Activated CD8-positive, alpha-beta T cell treated with anti-CD3 and anti-CD28 coated beads for 36 hours (primary cell): Measurements from ENCODE around the gene PGS1. TPM values are rescaled to one million over a fixed set of nuclear protein-coding genes. Genes with fewer than 3 reads are reported as not detected.

Experiments
- ATAC-seq: fragments of 200-7000 bp; cut with Tn5 transposase; one replicate; pipeline ENCODE4 v1.10.0; 2021; ENCODE audit warnings: mild to moderate bottlenecking, moderate library complexity
- CTCF ChIA-PET: fragments of 350-600 bp; sonication (Branson Sonifier 250); formaldehyde crosslinking; loops from one replicate; lab custom pipeline; 2021; ENCODE audit warnings: antibody characterized with exemption; lab: Charles Lee
- POLR2A ChIA-PET: fragments of 350-600 bp; sonication (Branson Sonifier 250); formaldehyde crosslinking; loops from one replicate; lab custom pipeline; 2021; ENCODE audit warnings: antibody characterized with exemption; lab: Charles Lee
- DNase-seq: peaks from one replicate; pipeline ENCODE4 v3.0.0-alpha.2; 2020
- H3K27ac Mint-ChIP-seq: one replicate; pipeline ENCODE4 v1.8.0; 2021; ENCODE audit warnings: mild to moderate bottlenecking, mixed read lengths
- H3K27me3 Mint-ChIP-seq: one replicate; pipeline ENCODE4 v1.8.0; 2021; ENCODE audit warnings: mixed read lengths
- H3K36me3 Mint-ChIP-seq: one replicate; pipeline ENCODE4 v1.8.0; 2021; ENCODE audit warnings: low read depth, mixed read lengths
- H3K4me1 Mint-ChIP-seq: one replicate; pipeline ENCODE4 v1.8.0; 2021; ENCODE audit warnings: low read depth, mixed read lengths
- H3K4me3 Mint-ChIP-seq: one replicate; pipeline ENCODE4 v1.8.0; 2021; ENCODE audit warnings: mild to moderate bottlenecking, moderate library complexity, mixed read lengths
- H3K9me3 Mint-ChIP-seq: one replicate; pipeline ENCODE4 v1.8.0; 2021; ENCODE audit warnings: mixed read lengths
- intact Hi-C: fragments of 100-400 bp; cut with micrococcal nuclease; formaldehyde crosslinking; loops from one replicate; pipeline ENCODE4 v1.10.0; 2022
- total RNA-seq, 2 experiments: library from RNA; stranded (reverse); gene quantifications; one replicate each; pipeline ENCODE4 v1.2.3, GENCODE V29; 2021
- TF ChIP-seq, protein P1 (sequence below): fragments of 200-600 bp; IDR thresholded peaks from one replicate; pipeline ENCODE4 v1.8.0; 2022; ENCODE audit warnings: antibody characterized with exemption, mild to moderate bottlenecking

PGS1 gene
- total RNA-seq, 2 experiments from 2014 or later, result 42.1 to 43.3 TPM

DNA sequence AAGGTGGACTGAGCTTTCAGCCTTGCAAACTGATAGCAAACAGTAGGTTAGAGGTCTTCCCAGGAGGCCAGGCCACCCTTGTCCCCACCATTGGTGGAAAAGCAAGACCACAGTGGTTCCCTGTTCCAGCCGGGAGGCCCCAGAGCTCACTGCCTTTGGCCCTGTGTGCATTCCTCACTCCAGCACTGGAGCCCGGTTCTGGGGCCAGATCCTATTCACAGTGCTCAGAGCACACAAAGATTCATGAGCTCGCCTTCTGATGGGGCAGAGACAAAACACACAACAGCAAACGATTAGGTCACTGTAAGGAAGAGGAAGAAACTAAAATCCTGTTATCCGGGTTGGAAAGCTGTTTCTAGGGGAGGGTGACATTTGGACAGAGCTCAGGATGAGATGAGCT, 5.6 kb upstream of the PGS1 start:
- H3K4me1 Mint-ChIP-seq, result peaks cover 6% of the 10 kb centered on the region
- H3K36me3 Mint-ChIP-seq, result no peaks in the 10 kb centered on the region
- TF ChIP-seq, protein P1, sequence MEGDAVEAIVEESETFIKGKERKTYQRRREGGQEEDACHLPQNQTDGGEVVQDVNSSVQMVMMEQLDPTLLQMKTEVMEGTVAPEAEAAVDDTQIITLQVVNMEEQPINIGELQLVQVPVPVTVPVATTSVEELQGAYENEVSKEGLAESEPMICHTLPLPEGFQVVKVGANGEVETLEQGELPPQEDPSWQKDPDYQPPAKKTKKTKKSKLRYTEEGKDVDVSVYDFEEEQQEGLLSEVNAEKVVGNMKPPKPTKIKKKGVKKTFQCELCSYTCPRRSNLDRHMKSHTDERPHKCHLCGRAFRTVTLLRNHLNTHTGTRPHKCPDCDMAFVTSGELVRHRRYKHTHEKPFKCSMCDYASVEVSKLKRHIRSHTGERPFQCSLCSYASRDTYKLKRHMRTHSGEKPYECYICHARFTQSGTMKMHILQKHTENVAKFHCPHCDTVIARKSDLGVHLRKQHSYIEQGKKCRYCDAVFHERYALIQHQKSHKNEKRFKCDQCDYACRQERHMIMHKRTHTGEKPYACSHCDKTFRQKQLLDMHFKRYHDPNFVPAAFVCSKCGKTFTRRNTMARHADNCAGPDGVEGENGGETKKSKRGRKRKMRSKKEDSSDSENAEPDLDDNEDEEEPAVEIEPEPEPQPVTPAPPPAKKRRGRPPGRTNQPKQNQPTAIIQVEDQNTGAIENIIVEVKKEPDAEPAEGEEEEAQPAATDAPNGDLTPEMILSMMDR, result no peak
- POLR2A ChIA-PET, result no interaction called here
- DNase-seq, result no peak
- intact Hi-C loops, result no loop called here
- H3K9me3 Mint-ChIP-seq, result no peaks in the 10 kb centered on the region
- no peak overlapping the region for H3K4me3 Mint-ChIP-seq
- no peaks in the 10 kb centered on the region for H3K27me3 Mint-ChIP-seq
- H3K27ac Mint-ChIP-seq, result no peak overlapping the region
- ATAC-seq, result no peak
- CTCF ChIA-PET, result interaction anchor here (1.2 to 3.9 kb wide), 3 partner anchors 10 to 49 kb away, joined by 6 to 14 read pairs (median 7); no protein-coding TSS in a partner anchor

DNA sequence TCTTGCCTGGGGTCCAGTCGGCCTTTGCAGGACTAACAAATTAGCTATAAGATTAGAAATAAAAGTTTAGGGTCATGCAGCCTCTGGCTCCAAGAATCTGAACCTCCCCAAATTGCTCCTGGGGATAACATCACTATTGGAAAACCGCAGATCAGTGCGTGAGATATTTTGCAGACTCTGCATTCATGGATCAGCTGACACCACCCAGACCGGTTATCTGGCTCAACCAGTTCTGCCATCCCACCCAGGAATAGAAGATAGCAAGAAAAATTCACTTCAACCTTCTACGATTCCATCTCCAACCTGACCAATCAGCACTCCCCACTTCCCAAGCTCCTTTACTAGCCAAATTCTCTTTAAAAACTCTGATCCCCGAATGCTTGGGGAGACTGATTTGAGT, 4.3 kb upstream of the PGS1 start:
- POLR2A ChIA-PET, result interaction anchor here (0.9 kb wide), 1 partner anchor 18 kb away, joined by 4 read pairs; no protein-coding TSS in a partner anchor
- no peaks in the 10 kb centered on the region for H3K9me3 Mint-ChIP-seq
- no peak for ATAC-seq
- H3K27ac Mint-ChIP-seq, result no peak overlapping the region
- TF ChIP-seq, protein P1, result no peak
- no peak overlapping the region for H3K4me3 Mint-ChIP-seq
- CTCF ChIA-PET, result interaction anchor here (1.1 to 3.9 kb wide), 3 partner anchors 11 to 16 kb away, joined by 3 to 15 read pairs (median 14); no protein-coding TSS in a partner anchor
- peaks cover 10% of the 10 kb centered on the region for H3K4me1 Mint-ChIP-seq
- no peaks in the 10 kb centered on the region for H3K27me3 Mint-ChIP-seq
- intact Hi-C loops, result no loop called here
- H3K36me3 Mint-ChIP-seq, result peaks cover 5% of the 10 kb centered on the region
- no peak for DNase-seq

DNA sequence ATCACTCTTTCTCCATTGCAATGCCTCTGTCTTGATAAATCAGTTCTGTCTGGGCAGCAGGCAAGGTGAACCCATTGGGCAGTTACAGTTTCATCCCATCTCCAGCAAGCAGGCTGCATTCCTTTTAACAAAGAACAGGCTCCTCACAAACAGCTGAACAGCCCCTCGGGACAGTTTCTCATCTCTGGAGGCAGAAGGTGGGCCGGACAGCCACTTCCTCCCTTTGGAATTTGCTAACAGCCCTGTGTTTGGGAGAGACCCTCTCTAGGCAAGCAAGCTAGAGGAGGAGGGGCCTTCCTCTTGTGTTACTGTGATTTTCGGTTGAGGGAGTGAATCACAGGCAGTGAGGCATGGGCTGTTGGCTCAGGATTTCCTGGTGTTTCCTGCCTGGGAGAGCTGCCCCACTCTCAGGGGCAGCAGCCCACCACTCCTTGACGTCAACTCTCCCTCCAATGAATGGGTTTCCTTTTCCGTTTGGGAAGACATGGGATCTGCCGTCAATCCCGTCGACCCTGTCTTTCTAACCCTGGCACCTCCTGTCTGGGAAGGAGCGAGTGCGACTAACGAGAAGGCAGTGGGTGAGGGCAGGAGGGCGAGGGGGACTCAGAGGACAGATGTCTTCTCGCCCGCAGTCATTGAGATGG, 3.7 kb upstream of the PGS1 start:
- no peak overlapping the region for H3K27ac Mint-ChIP-seq
- POLR2A ChIA-PET, result no interaction called here

DNA sequence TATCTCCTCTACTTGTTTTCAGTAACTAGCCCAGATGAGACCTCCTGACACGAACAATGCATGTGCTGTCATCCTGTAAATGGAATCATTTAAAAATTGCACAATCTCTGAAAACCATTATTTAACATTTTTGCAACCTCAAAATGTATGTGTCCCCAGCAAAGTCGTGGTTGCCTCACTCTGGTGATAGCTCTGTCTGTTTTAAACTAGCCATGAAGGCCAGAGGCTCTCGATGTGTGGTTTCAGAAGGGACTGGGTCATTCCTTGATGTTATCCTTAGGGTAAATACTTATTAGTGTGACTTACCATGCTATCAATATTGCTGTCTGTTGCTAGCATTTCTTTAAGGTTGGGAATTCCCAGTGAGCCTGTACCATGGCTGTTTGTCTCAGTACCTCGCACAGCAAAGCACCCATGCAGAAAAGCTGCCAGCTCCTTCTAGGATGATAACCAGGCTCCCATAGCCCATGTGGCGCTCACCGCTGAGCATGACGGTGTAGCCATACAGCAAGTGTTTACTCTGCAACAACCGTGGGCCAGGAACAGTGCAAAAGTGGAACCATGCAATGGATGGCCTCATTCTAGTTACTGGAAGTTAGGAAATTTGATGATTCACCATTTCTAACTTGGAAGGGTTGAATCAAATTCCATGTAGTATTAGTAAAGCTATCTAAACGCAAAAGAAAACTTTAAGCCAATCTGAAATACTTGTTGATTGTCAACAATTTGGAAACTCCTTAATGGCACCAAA, 2.9 kb upstream of the PGS1 start:
- CTCF ChIA-PET, result interaction anchor here (1.5 to 4.8 kb wide), 4 partner anchors 12 to 46 kb away, joined by 4 to 27 read pairs (median 14); partner anchors contain the start of gene SOCS3
- H3K27ac Mint-ChIP-seq, result no peak overlapping the region
- TF ChIP-seq, protein P1, result no peak
- H3K27me3 Mint-ChIP-seq, result no peaks in the 10 kb centered on the region
- no peak overlapping the region for H3K4me3 Mint-ChIP-seq
- DNase-seq (no peak), ATAC-seq (no peak)
- POLR2A ChIA-PET, result no interaction called here
- H3K4me1 Mint-ChIP-seq, result peaks cover 19% of the 10 kb centered on the region
- H3K36me3 Mint-ChIP-seq, result peaks cover 12% of the 10 kb centered on the region
- no peaks in the 10 kb centered on the region for H3K9me3 Mint-ChIP-seq
- intact Hi-C loops, result no loop called here

More for the DNA sequence above, 3.7 kb upstream of the PGS1 start:
- Mint-ChIP-seq H3K4me1 (peaks cover 12% of the 10 kb centered on the region), H3K27me3 (no peaks in the 10 kb centered on the region), H3K36me3 (peaks cover 6% of the 10 kb centered on the region), H3K4me3 (no peak overlapping the region), H3K9me3 (no peaks in the 10 kb centered on the region)
- DNase-seq, result no peak
- intact Hi-C loops, result no loop called here
- no peak for ATAC-seq
- TF ChIP-seq, protein P1, result no peak
- CTCF ChIA-PET, result interaction anchor here (1.1 to 3.9 kb wide), 4 partner anchors 11 to 47 kb away, joined by 3 to 15 read pairs (median 9); no protein-coding TSS in a partner anchor

DNA sequence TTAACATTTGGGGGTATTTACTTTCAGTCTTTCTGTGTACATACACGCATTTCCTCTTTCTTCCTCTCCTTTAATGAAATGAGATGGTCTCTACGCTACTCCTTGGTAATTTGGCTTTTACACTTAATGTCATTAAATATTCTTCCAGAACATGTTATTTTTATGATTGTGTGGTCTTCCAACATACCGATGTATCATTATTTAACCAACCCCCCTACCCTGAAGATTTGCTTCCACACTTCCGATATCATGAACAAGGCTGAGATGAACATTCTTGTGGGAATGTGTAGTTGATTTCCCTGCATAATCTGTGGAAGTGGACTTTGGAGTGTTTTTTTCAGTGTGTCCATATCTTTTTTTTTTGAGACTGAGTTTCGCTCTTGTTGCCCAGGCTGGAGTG, 2.3 kb upstream of the PGS1 start:
- peaks cover 15% of the 10 kb centered on the region for H3K36me3 Mint-ChIP-seq
- no peaks in the 10 kb centered on the region for H3K27me3 Mint-ChIP-seq
- ATAC-seq, result no peak
- TF ChIP-seq, protein P1, result no peak
- no peak overlapping the region for H3K4me3 Mint-ChIP-seq
- POLR2A ChIA-PET, result no interaction called here
- intact Hi-C loops, result no loop called here
- no peak overlapping the region for H3K27ac Mint-ChIP-seq
- peaks cover 25% of the 10 kb centered on the region for H3K4me1 Mint-ChIP-seq
- CTCF ChIA-PET, result interaction anchor here (1.5 to 4.8 kb wide), 2 partner anchors 16 to 45 kb away, joined by 4 to 27 read pairs; partner anchors contain the start of gene SOCS3
- no peaks in the 10 kb centered on the region for H3K9me3 Mint-ChIP-seq
- DNase-seq, result no peak
